ENCODE data around the gene PARP2. TPM values are rescaled to one million over a fixed set of nuclear protein-coding genes. Genes with fewer than 3 reads are reported as not detected.
A peak's percentile ranks its signal among the peaks of the same experiment; 100 is the strongest.

The PARP2 gene, protein sequence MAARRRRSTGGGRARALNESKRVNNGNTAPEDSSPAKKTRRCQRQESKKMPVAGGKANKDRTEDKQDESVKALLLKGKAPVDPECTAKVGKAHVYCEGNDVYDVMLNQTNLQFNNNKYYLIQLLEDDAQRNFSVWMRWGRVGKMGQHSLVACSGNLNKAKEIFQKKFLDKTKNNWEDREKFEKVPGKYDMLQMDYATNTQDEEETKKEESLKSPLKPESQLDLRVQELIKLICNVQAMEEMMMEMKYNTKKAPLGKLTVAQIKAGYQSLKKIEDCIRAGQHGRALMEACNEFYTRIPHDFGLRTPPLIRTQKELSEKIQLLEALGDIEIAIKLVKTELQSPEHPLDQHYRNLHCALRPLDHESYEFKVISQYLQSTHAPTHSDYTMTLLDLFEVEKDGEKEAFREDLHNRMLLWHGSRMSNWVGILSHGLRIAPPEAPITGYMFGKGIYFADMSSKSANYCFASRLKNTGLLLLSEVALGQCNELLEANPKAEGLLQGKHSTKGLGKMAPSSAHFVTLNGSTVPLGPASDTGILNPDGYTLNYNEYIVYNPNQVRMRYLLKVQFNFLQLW
- total RNA-seq: 10 to 100 TPM; 28.6 to 32.5 TPM

- Mint-ChIP-seq H3K36me3 (ENCODE audit: low read depth) (peaks cover 24% of the 10 kb centered on the region), H3K4me3 (peak within 1 kb of the TSS; percentile 92), H3K9me3 (no peaks in the 10 kb centered on the region), H3K4me1 (peaks cover 26% of the 10 kb centered on the region), H3K27me3 (peaks cover 2% of the 10 kb centered on the region), H3K27ac (peak within 1 kb of the TSS; percentile 99)
- peak; percentile 93 for DNase-seq
- POLR2A ChIA-PET: interaction anchor here (0.5 to 2.7 kb wide), 11 partner anchors 10 to 453 kb away, joined by 3 to 20 read pairs (median 5); partner anchors contain the start of genes APEX1, CCNB1IP1, OSGEP and PIP4P1
- CTCF ChIA-PET: interaction anchor here (0.7 to 4.4 kb wide), 11 partner anchors 9 to 277 kb away, joined by 3 to 31 read pairs (median 6); partner anchors contain the start of genes APEX1, CCNB1IP1 and OSGEP
These were observed at the start of gene PARP2 for GRCh38 chr14:20343092-20343861. Gene PARP2, plus strand, starts transcription at chr14:20343635. Its CDS starts 7 bp downstream, at chr14:20343642.

DNA sequence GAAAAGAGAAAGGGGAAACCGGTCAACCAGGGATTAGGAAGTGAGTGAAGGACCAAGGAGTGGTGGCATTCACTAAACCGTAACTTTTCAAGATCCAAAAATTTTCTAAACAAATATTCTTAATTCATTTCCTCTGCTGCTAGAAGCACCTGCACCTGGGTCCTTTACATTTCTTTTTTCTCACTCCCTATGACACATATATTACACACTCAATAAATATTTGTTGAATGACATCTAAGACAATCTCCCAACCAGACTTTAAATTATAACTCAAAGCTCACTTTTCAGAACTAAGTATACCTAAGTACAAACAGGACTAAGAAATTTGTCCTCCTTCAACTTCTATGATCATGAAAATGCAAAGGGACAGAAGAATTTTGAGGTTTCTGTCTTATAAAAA lies 48.8 kb upstream of the PARP2 start:
- no peak for DNase-seq
- H3K27ac Mint-ChIP-seq: no peak overlapping the region
- ChIA-PET POLR2A (no interaction called here), CTCF (no interaction called here)
- no peaks in the 10 kb centered on the region for H3K9me3 Mint-ChIP-seq
- H3K36me3 Mint-ChIP-seq (ENCODE audit: low read depth): peaks cover 41% of the 10 kb centered on the region
- H3K27me3 Mint-ChIP-seq: no peaks in the 10 kb centered on the region
- H3K4me3 Mint-ChIP-seq: no peak overlapping the region
- H3K4me1 Mint-ChIP-seq: no peaks in the 10 kb centered on the region

GRCh38 chr14:20295067-20295466 lies 48.4 kb upstream of the PARP2 start:
- CTCF ChIA-PET: no interaction called here
- H3K27ac Mint-ChIP-seq: no peak overlapping the region
- H3K27me3 Mint-ChIP-seq: no peaks in the 10 kb centered on the region
- H3K4me1 Mint-ChIP-seq: no peaks in the 10 kb centered on the region
- peaks cover 38% of the 10 kb centered on the region for H3K36me3 Mint-ChIP-seq (ENCODE audit: low read depth)
- no peaks in the 10 kb centered on the region for H3K9me3 Mint-ChIP-seq
- POLR2A ChIA-PET: no interaction called here
- no peak for DNase-seq
- H3K4me3 Mint-ChIP-seq: no peak overlapping the region

DNA sequence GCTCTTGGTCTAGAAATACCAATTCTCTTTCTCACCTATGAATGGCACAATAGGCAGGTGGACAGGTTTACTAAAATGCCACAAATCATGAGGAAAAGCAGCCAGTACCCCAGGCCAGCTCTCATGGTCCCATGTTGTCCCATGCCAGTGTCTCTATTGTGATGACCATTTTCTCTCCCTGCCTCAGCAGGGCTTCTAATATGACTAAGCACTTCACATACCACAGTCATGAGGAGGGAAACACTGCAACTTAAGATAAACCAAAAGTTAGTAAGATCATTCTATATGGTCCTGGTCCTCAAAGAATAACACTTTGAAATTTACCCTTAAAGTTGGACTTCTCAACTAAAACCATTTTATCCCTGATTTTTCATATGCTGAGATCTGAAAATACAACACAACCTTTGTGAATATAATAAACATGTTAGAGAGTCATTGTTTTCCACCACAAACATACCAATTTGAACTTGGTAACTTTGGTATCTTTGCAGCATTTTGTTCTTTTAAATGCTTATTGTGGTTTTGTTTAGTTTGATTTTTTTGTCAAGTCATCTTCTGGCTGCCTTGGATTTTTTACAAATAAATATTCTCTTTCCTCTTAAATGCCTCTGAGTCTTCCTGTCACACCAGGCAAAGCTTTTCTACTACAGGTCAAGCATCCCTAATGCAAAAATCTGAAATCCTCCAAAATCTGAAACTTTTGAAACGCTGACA lies 41.2 kb upstream of the PARP2 start:
- ChIA-PET POLR2A (no interaction called here), CTCF (no interaction called here)
- no peak for DNase-seq
- H3K9me3 Mint-ChIP-seq: no peaks in the 10 kb centered on the region
- H3K36me3 Mint-ChIP-seq (ENCODE audit: low read depth): peaks cover 14% of the 10 kb centered on the region
- H3K27me3 Mint-ChIP-seq: no peaks in the 10 kb centered on the region
- H3K4me1 Mint-ChIP-seq: peaks cover 33% of the 10 kb centered on the region
- no peak overlapping the region for H3K4me3 Mint-ChIP-seq
- H3K27ac Mint-ChIP-seq: no peak overlapping the region

- POLR2A ChIA-PET: no interaction called here
- no peaks in the 10 kb centered on the region for H3K9me3 Mint-ChIP-seq
These were observed 38.0 kb upstream of the PARP2 start, which contains the start of gene TTC5 for GRCh38 chr14:20305265-20306078. Gene TTC5, minus strand, starts transcription at chr14:20305951. Its CDS starts 14 bp downstream, at chr14:20305937.

GRCh38 chr14:20306079-20306423 lies 37.4 kb upstream of the PARP2 start:
- H3K4me3 Mint-ChIP-seq: peak overlapping the region; percentile 79
- ChIA-PET CTCF (interaction anchor here (0.7 to 1.5 kb wide), 3 partner anchors 10 to 22 kb away, joined by 3 to 5 read pairs (median 3); no protein-coding TSS in a partner anchor), POLR2A (no interaction called here)
- no peak for DNase-seq
- H3K27ac Mint-ChIP-seq: peak overlapping the region; percentile 74
- H3K36me3 Mint-ChIP-seq (ENCODE audit: low read depth): peaks cover 4% of the 10 kb centered on the region
- no peaks in the 10 kb centered on the region for H3K27me3 Mint-ChIP-seq
- H3K4me1 Mint-ChIP-seq: peaks cover 33% of the 10 kb centered on the region
- H3K9me3 Mint-ChIP-seq: no peaks in the 10 kb centered on the region

More at GRCh38 chr14:20305265-20306078, 38.0 kb upstream of the PARP2 start, which contains the start of gene TTC5:
- H3K27me3 Mint-ChIP-seq: no peaks in the 10 kb centered on the region
- peak within 1 kb of the TSS; percentile 79 for H3K4me3 Mint-ChIP-seq
- peaks cover 33% of the 10 kb centered on the region for H3K4me1 Mint-ChIP-seq
- peak; percentile 91 for DNase-seq
- peak within 1 kb of the TSS; percentile 74 for H3K27ac Mint-ChIP-seq
- peaks cover 6% of the 10 kb centered on the region for H3K36me3 Mint-ChIP-seq (ENCODE audit: low read depth)
- CTCF ChIA-PET: interaction anchor here (0.6 to 1.5 kb wide), 4 partner anchors 9 to 175 kb away, joined by 3 to 5 read pairs (median 3); no protein-coding TSS in a partner anchor

- H3K36me3 Mint-ChIP-seq (ENCODE audit: low read depth): peaks cover 35% of the 10 kb centered on the region
These were observed 29.4 kb upstream of the PARP2 start for GRCh38 chr14:20314026-20314425.

GRCh38 chr14:20317720-20318119 lies 25.7 kb upstream of the PARP2 start:
- Mint-ChIP-seq H3K4me1 (no peaks in the 10 kb centered on the region), H3K27me3 (no peaks in the 10 kb centered on the region), H3K36me3 (ENCODE audit: low read depth) (peaks cover 35% of the 10 kb centered on the region), H3K4me3 (no peak overlapping the region), H3K9me3 (no peaks in the 10 kb centered on the region), H3K27ac (no peak overlapping the region)
- ChIA-PET POLR2A (no interaction called here), CTCF (interaction anchor here (1.0 to 1.6 kb wide), 2 partner anchors 10 to 11 kb away, joined by 3 to 7 read pairs; no protein-coding TSS in a partner anchor)
- no peak for DNase-seq

More at GRCh38 chr14:20314026-20314425, 29.4 kb upstream of the PARP2 start:
- Mint-ChIP-seq H3K27me3 (no peaks in the 10 kb centered on the region), H3K9me3 (no peaks in the 10 kb centered on the region), H3K4me3 (no peak overlapping the region), H3K27ac (no peak overlapping the region), H3K4me1 (no peaks in the 10 kb centered on the region)
- ChIA-PET POLR2A (no interaction called here), CTCF (interaction anchor here (1.3 kb wide), 1 partner anchor 13 kb away, joined by 4 read pairs; no protein-coding TSS in a partner anchor)
- DNase-seq: no peak

DNA sequence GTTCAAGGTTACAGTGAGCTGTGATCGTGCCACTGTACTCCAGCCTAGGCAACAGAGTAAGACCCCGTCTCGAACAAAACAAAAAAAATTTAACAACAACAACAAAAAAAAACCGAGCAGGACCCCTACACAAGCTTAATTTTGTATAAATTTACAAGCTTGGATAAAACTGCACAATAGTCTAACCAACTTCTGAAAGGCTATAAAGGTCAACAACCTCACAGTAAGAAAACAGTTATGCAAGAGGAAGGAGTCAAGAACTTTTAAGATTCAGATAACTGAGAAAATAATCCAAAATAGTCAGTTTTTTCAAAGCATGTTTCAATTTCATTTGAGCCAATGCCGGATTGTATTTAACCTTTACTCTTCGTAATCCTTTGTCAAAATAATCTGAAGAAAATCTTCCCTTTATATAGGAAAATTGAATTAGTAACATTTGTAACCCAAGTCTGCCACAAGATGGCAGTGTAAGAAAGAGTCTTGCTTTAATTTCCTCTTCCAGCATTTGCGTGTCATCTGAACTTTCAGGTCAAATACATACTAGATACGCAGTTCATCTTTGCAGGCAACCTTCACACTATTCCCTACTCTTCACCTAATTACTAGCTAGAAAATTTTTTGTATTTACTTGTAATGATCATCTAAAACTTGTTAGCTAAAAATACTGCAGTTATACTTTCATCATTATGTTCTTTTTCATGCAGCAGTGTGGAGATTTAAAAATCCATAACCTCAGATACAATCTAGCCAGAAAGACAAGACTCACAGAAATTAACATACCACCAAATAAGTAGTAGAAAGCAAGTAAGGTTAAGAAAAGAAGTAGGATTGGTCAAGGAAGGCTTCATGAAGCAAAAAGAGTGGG lies 16.2 kb upstream of the PARP2 start:
- ChIA-PET CTCF (interaction anchor here (0.6 to 4.1 kb wide), 13 partner anchors 9 to 354 kb away, joined by 3 to 31 read pairs (median 3); partner anchors contain the start of genes PARP2 and TTC5), POLR2A (interaction anchor here (1.3 kb wide), 1 partner anchor 16 kb away, joined by 4 read pairs; the partner anchor contains the start of gene PARP2)
- H3K27ac Mint-ChIP-seq: peak overlapping the region; percentile 1
- no peaks in the 10 kb centered on the region for H3K27me3 Mint-ChIP-seq
- DNase-seq: peak; percentile 67
- peaks cover 19% of the 10 kb centered on the region for H3K36me3 Mint-ChIP-seq (ENCODE audit: low read depth)
- peaks cover 45% of the 10 kb centered on the region for H3K4me1 Mint-ChIP-seq
- no peaks in the 10 kb centered on the region for H3K9me3 Mint-ChIP-seq
- no peak overlapping the region for H3K4me3 Mint-ChIP-seq

DNA sequence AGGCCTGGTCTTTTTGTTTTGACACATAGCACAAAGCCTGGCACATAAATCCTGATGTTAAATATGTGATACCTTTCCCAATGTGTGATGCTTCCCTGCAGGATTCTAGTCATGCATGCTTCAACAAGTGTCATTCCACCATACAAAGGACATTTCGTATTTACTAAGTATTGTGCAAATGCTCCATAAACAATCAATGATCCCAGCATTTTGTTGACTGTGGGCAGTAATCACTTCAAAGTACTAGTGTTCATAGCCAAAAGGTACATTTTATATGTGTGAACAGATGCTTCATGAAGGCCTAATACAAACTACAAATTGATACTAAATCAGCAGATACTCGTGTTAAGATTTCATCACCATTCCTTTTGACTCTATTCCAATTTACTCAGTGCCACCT lies 14.7 kb upstream of the PARP2 start:
- Mint-ChIP-seq H3K9me3 (no peaks in the 10 kb centered on the region), H3K36me3 (ENCODE audit: low read depth) (peaks cover 15% of the 10 kb centered on the region), H3K4me1 (peaks cover 55% of the 10 kb centered on the region), H3K27ac (no peak overlapping the region), H3K27me3 (no peaks in the 10 kb centered on the region), H3K4me3 (no peak overlapping the region)
- CTCF ChIA-PET: interaction anchor here (0.6 to 4.1 kb wide), 6 partner anchors 11 to 282 kb away, joined by 3 to 31 read pairs (median 6); partner anchors contain the start of gene PARP2
- POLR2A ChIA-PET: interaction anchor here (0.7 to 1.3 kb wide), 2 partner anchors 15 to 281 kb away, joined by 3 to 4 read pairs; partner anchors contain the start of gene PARP2
- no peak for DNase-seq
